ENCODE results near the gene GPSM1. TPM values are rescaled to one million over a fixed set of nuclear protein-coding genes. Genes with fewer than 3 reads are reported as not detected.

Gene GPSM1
- total and polyA plus RNA-seq, 4 donors, result 12.6 to 41.6 (median 22.7) TPM

GRCh38 chr9:136365775-136366222 is 38.5 kb downstream of the GPSM1 start:
- Histone ChIP-seq H3K9ac (ENCODE audit: insufficient read depth in 1 of 2, low read length in 2 of 2) (no peak overlapping the region), H3K36me3 (ENCODE audit: control insufficient read depth in 4 of 4, insufficient read depth in 4 of 4, low read length in 4 of 4) (peaks cover 0 to 4% (median 0%) of the 10 kb centered on the region in 4 donors), H3K27me3 (ENCODE audit: control insufficient read depth in 3 of 3, insufficient read depth in 3 of 3, low read length in 2 of 3) (no peaks in the 10 kb centered on the region), H3K4me1 (ENCODE audit: control insufficient read depth in 5 of 5, insufficient read depth in 5 of 5, low read length in 5 of 5) (peaks cover 0 to 18% (median 5%) of the 10 kb centered on the region in 5 donors), H3K27ac (ENCODE audit: low read depth in 1 of 2, low read length in 1 of 2) (no peak overlapping the region), H3K4me3 (no peak overlapping the region), H3K9me3 (ENCODE audit: control insufficient read depth in 4 of 4, insufficient read depth in 3 of 4, low read length in 3 of 4) (no peaks in the 10 kb centered on the region)
- WGBS, 2 donors, result 36 to 55% methylated on average over 8 to 9 of the region's 9 CpGs
- TF ChIP-seq, protein P1, sequence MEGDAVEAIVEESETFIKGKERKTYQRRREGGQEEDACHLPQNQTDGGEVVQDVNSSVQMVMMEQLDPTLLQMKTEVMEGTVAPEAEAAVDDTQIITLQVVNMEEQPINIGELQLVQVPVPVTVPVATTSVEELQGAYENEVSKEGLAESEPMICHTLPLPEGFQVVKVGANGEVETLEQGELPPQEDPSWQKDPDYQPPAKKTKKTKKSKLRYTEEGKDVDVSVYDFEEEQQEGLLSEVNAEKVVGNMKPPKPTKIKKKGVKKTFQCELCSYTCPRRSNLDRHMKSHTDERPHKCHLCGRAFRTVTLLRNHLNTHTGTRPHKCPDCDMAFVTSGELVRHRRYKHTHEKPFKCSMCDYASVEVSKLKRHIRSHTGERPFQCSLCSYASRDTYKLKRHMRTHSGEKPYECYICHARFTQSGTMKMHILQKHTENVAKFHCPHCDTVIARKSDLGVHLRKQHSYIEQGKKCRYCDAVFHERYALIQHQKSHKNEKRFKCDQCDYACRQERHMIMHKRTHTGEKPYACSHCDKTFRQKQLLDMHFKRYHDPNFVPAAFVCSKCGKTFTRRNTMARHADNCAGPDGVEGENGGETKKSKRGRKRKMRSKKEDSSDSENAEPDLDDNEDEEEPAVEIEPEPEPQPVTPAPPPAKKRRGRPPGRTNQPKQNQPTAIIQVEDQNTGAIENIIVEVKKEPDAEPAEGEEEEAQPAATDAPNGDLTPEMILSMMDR (IDR thresholded peaks at IDR 0.05; ENCODE audit: control extremely low read depth, extremely low read depth), result no peak
- no peak for DNase-seq
- no peak for ATAC-seq (ENCODE audit: insufficient read depth, low FRiP score)

- Histone ChIP-seq H3K4me1 (ENCODE audit: control insufficient read depth in 5 of 5, insufficient read depth in 5 of 5, low read length in 5 of 5) (peaks cover 0 to 9% (median 4%) of the 10 kb centered on the region in 5 donors), H3K4me3 (no peak overlapping the region), H3K36me3 (ENCODE audit: control insufficient read depth in 4 of 4, insufficient read depth in 4 of 4, low read length in 4 of 4) (no peaks in the 10 kb centered on the region), H3K27ac (ENCODE audit: low read depth in 1 of 2, low read length in 1 of 2) (no peak overlapping the region), H3K9me3 (ENCODE audit: control insufficient read depth in 4 of 4, insufficient read depth in 3 of 4, low read length in 3 of 4) (no peaks in the 10 kb centered on the region), H3K27me3 (ENCODE audit: control insufficient read depth in 3 of 3, insufficient read depth in 3 of 3, low read length in 2 of 3) (no peaks in the 10 kb centered on the region), H3K9ac (ENCODE audit: insufficient read depth in 1 of 2, low read length in 2 of 2) (no peak overlapping the region)
- DNase-seq (no peak), ATAC-seq (ENCODE audit: insufficient read depth, low FRiP score) (no peak)
- TF ChIP-seq, protein P1 (IDR thresholded peaks at IDR 0.05; ENCODE audit: control extremely low read depth, extremely low read depth), result no peak
- 91 to 94% methylated on average over 9 of the region's 9 CpGs for WGBS, 2 donors
These were observed 39.5 kb downstream of the GPSM1 start for GRCh38 chr9:136366826-136367225.

GRCh38 chr9:136367296-136368145 is 40.2 kb downstream of the GPSM1 start:
- 87 to 89% methylated on average over 44 to 45 of the region's 45 CpGs for WGBS, 2 donors
- no peak for DNase-seq

More at GRCh38 chr9:136367296-136368145, 40.2 kb downstream of the GPSM1 start:
- Histone ChIP-seq H3K9me3 (ENCODE audit: control insufficient read depth in 4 of 4, insufficient read depth in 3 of 4, low read length in 3 of 4) (no peaks in the 10 kb centered on the region), H3K4me3 (no peak overlapping the region), H3K4me1 (ENCODE audit: control insufficient read depth in 5 of 5, insufficient read depth in 5 of 5, low read length in 5 of 5) (peaks cover 0 to 14% (median 10%) of the 10 kb centered on the region in 5 donors), H3K36me3 (ENCODE audit: control insufficient read depth in 4 of 4, insufficient read depth in 4 of 4, low read length in 4 of 4) (no peaks in the 10 kb centered on the region), H3K27me3 (ENCODE audit: control insufficient read depth in 3 of 3, insufficient read depth in 3 of 3, low read length in 2 of 3) (no peaks in the 10 kb centered on the region), H3K9ac (ENCODE audit: insufficient read depth in 1 of 2, low read length in 2 of 2) (no peak overlapping the region), H3K27ac (ENCODE audit: low read depth in 1 of 2, low read length in 1 of 2) (no peak overlapping the region)
- TF ChIP-seq, protein P1 (IDR thresholded peaks at IDR 0.05; ENCODE audit: control extremely low read depth, extremely low read depth), result no peak
- ATAC-seq (ENCODE audit: insufficient read depth, low FRiP score), result no peak
